COLO829 (cell line): ENCODE measurements around the gene NKD1.

Source experiments
- DNase-seq: peaks from one replicate; pipeline ENCODE4 v3.0.0; 2012; ENCODE audit warnings: low spot score

NKD1 gene

GRCh38 chr16:50696126-50696525, 147.9 kb downstream of the NKD1 start:
- no peak for DNase-seq

- no peak for DNase-seq
Measured at GRCh38 chr16:50696575-50697420, 148.6 kb downstream of the NKD1 start.

GRCh38 chr16:50697421-50697715, 149.2 kb downstream of the NKD1 start:
- no peak for DNase-seq

DNA sequence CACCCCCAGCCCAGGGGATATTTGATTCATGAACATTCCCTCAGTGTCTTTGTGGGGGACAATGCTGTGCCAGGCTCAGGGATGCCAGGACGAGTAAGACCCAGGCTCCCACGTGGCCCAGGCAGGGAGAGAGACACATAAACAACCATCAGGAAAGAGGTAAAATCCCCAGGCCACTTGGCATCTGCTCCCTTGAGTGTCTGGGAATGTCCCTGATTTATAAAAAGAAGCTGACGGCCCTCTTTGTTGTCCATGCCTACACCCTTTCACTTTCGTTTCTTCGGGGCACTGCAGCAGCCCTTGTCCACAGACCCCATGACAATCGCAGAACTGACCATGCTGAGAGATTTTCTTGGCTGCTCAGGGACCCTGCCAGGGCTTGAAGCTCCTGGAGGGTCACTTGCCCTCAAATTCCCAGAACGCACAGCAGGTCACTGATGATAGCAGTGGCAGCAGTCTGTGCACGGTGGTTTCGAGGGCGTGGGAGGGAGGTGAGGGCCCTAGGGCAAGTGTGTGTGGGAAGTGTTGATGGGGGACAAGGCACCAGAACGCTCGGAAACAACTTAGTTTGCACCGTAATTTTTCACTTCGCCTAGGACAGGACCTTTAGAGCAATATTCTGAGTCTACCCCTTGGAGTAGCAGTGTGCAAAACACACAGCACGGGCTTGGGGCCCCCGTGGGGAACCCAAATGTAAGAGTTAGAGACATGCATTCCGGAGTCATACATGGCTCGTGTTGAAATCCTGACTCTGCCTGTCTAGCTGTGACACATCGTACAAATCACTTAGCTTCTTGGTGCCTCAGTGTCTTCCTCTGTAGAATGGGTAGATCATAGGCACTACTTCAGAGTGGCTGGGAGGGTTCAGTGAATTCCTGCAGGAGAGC, 149.9 kb downstream of the NKD1 start:
- peak; percentile 6 for DNase-seq
